ENCODE data around the gene RNPEPL1.

The RNPEPL1 gene

GRCh38 chr2:240626531-240627300, 58.4 kb downstream of the RNPEPL1 start:
- DNase-seq (ENCODE audit: low read depth) = no peak

GRCh38 chr2:240627736-240628506, 59.6 kb downstream of the RNPEPL1 start:
- DNase-seq (ENCODE audit: low read depth) = no peak

DNA sequence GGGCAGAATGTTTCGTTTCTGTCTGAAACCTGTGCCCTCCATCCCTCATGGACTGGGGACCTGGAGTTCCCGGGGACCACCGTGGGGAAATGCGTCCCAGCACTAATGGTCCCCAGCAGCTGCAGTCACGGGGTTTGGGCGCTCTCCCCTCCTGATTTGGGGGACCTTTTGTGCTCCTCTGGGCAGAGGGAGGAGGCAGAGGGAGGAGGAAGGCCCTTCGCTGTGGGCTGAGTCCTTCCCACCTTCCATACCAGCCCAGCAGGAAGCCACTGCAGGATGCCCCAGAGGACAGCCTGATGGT, 60.2 kb downstream of the RNPEPL1 start:
- no peak for DNase-seq (ENCODE audit: low read depth)

DNA sequence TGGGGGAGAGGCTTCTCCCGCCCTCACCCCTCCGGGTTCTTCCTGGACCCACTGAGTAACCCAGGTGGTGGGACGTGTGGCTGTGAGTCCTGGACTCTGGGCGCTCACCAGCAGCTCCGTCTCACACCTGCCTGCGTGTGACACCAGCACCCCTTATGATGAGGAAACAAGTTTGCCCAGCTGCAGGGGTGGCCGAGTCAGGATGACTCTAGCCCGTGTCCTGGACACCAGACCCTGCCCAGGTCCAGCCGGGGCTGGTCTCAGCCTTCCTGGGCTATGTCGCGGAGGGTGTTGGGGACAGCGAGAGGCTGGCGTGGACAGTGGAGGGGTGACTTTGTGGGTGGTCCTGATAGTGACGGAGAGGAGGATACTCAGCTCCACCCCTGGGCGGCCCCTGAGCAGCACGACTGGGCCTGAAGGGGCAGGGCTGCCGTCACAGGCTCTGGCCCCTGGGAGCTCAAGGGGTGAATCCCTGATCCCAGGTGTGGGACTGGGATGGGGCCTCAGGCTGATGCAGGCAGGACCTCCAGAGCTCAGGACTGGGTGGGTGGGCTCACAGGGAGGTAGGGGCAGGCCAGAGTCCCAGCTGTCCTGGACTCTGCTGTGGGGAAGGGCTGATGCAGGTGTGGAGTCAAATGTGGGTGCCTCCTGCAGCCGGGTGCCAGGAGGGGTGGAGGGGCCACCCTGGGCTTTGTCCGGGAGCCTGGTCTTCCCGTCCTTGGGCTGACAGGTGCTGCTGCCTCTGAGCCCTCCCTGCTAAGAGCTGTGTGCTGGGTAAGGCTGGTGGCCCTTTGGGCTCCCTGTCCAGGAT, 60.7 kb downstream of the RNPEPL1 start:
- no peak for DNase-seq (ENCODE audit: low read depth)

DNA sequence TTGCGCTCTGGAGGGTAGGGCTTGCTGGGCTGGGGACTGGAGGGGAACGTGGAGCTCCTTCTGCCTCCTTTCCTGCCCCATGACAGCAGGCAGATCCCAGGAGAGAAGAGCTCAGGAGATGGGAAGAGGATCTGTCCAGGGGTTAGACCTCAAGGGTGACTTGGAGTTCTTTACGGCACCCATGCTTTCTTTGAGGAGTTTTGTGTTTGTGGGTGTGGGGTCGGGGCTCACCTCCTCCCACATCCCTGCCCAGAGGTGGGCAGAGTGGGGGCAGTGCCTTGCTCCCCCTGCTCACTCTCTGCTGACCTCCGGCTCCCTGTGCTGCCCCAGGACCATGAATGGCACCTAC, 61.3 kb downstream of the RNPEPL1 start:
- no peak for DNase-seq (ENCODE audit: low read depth)

- DNase-seq (ENCODE audit: low read depth) = no peak
Measured at GRCh38 chr2:240629968-240630770, 61.9 kb downstream of the RNPEPL1 start.
